Measurements from ENCODE around the gene STK31.

- TF ChIP-seq, protein P1, sequence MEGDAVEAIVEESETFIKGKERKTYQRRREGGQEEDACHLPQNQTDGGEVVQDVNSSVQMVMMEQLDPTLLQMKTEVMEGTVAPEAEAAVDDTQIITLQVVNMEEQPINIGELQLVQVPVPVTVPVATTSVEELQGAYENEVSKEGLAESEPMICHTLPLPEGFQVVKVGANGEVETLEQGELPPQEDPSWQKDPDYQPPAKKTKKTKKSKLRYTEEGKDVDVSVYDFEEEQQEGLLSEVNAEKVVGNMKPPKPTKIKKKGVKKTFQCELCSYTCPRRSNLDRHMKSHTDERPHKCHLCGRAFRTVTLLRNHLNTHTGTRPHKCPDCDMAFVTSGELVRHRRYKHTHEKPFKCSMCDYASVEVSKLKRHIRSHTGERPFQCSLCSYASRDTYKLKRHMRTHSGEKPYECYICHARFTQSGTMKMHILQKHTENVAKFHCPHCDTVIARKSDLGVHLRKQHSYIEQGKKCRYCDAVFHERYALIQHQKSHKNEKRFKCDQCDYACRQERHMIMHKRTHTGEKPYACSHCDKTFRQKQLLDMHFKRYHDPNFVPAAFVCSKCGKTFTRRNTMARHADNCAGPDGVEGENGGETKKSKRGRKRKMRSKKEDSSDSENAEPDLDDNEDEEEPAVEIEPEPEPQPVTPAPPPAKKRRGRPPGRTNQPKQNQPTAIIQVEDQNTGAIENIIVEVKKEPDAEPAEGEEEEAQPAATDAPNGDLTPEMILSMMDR (IDR thresholded peaks at IDR 0.05) = no peak
- TF ChIP-seq POLR2A (IDR thresholded peaks at IDR 0.05; ENCODE audit: low read depth) (no peak), POLR2AphosphoS5 (IDR thresholded peaks at IDR 0.05) (no peak)
Measured at GRCh38 chr7:23685731-23686130, 24.3 kb upstream of the STK31 start.

Data from esophagus muscularis mucosa (tissue), 3 donors.